HG03135 (cell line): ENCODE results near the gene HOXB4.
"Not testable (repeated sequence)": the region's sequence is repeated elsewhere in the genome, so short reads cannot be mapped to it uniquely, and the experiment has no call there.

Experiments used
- ATAC-seq: cut with Tn5 transposase; IDR thresholded peaks from one replicate; pipeline ENCODE4 v1.9.1; 2021; ENCODE audit warnings: mild to moderate bottlenecking, moderate library complexity; ENCODE audit not compliant: unreplicated experiment

Gene HOXB4

DNA sequence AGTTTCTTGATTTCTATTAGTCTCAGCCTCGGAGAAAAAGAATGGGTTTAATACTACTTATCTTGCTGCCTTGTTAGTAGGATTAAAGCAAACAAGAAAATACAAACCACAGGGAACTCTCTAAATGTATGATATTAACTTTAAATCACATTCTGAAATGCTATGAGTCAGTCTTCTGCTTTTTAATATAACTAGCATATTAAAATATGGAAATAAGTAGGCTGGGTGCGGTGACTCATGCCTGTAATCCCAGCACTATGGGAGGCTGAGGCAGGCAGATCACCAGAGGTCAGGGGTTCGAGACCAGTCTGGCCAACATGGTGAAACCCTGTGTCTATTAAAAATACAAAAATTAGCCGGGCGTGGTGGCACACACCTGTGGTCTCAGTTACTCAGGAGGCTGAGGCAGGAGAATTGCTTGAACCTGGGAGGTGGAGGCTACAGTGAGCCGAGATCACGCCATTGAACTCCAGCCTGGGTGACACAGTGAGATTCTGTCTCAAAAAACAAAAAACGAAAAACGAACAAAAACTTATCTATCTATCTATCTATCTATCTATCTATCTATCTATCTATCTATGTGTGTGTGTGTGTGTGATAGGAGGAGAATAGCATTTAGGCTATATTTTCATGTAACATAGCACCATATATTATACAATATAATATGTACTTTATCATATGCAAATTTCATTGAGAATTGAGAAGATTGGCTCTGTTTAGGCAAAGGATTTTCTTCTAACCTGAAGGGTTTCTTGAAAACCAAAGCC, 42.2 kb downstream of the HOXB4 start:
- ATAC-seq: not testable (repeated sequence)

DNA sequence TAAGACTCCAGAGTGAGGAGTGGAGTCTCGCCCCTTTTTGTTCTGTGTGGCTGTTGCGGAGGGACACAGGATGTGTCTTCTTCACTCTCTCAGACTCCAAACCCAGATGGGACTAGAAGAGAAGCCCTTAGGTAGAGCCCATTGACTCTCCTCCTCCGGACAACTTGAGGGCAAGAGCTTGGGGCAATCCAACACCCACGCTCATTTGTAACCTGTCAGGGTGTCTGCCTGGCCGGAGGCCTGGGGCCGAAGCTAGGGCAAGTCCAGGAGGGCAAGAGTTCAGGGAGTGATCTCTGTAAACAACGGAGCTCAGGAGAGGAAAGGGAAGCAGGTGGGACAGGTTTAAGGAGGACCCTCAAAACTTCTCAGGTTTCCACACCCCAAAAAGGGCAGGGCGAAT, 45.9 kb downstream of the HOXB4 start:
- ATAC-seq: no peak

DNA sequence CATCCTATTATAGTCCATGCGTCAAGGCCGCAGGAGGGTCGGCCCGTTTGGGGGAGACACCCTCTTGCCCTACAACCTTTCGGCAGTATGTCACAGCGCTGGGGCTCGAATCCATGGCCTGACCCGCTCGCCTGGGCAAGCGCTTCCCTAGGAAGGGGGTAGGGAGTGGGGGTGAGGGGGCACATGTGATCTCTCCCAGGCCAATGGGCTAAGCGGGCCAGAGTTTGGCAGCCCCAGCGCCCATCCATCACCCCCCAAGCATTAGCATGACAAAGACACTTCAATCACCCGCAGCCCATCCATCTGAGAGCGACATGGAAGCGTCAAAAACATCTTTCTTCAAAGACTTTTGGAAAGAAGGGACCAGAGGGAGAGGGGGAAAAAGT, 47.3 kb downstream of the HOXB4 start, which contains the start of gene HOXB1:
Gene HOXB1, minus strand, starts transcription at position 125 of the 386 bp plus-strand sequence. Its CDS starts 107 bp downstream, at position 18.
- ATAC-seq: no peak

DNA sequence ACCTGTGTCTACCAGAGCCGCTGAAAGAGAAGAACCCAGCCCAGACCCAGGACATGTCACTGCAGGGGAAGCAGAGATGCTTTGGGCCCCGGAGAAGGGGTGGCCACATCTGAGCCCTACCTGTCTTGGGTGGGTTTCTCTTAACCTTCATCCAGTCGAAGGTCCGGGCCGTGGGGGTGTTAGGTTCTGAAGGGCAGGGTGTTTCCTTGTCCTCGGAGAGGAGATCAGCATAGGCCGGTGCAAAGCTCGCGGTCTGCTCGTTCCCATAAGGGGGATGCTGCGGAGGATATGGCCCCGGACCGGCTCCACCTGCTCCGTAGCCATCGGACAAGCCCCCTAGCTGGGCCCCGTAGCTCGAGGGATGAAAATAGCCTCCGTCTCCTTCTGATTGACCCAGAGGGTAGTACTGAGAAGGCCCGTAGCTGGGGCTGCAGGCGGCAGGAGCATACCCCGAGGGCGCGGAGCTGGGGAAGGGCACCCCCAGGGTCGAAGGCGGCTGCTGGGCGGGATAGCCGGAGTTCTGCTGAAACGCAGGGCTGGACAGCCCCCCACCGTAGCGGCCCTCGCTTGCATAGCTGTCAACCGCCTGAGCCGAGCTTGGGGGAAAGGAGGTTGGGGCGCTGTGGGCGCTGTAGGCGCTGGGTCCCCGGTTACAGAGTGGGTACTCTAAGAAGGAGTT, 47.8 kb downstream of the HOXB4 start:
- no peak for ATAC-seq

DNA sequence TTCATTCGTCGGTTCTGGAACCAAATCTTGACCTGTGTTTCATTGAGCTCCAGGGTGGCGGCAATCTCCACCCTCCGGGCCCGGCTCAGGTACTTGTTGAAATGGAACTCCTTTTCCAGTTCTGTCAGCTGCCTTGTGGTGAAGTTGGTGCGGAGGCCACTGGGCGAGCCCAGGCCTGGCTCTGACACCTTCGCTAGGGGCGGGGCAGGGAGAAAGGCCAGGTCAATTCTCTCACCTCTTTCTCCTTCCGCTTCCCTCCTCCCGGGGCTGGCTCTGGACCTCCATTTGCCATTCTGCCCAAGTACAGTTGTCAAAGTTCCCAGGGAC, 48.5 kb downstream of the HOXB4 start:
- ATAC-seq: no peak

DNA sequence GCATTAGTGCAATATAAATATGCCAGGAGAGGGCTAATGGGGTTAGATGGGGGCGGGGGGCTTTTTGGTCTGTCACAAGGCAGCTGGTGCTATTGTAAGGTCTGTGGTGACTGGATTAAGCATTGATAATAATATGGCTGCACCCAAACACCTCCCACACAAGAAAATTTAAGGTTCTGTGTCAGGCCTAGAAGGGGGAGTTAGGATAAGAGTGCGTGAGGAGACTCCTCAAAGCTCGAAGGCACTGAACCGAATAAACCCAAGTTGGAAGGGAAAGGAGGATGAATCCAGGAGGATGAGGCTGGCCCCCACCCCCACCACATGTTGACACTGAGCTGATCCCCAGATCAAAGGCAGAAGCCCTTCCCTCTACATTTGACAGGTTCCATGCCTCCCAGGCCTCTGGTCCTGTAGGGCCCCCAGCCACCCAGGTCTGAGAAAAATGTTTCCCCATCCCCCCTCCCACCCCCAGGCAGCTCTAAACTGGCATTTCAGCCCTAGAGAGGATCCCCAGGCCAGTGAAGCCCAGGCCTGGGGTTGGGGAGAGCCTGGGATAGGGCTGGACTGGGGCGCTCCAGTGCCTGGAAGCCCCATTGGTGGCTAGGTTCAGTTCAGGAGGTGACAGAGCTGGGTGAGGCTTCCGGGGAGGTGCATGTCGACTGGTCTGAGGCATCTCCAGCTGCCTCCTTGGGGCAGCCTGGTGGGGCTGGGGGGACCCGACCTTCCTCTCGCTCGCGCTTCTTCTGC, 49.0 kb downstream of the HOXB4 start:
- ATAC-seq: no peak

DNA sequence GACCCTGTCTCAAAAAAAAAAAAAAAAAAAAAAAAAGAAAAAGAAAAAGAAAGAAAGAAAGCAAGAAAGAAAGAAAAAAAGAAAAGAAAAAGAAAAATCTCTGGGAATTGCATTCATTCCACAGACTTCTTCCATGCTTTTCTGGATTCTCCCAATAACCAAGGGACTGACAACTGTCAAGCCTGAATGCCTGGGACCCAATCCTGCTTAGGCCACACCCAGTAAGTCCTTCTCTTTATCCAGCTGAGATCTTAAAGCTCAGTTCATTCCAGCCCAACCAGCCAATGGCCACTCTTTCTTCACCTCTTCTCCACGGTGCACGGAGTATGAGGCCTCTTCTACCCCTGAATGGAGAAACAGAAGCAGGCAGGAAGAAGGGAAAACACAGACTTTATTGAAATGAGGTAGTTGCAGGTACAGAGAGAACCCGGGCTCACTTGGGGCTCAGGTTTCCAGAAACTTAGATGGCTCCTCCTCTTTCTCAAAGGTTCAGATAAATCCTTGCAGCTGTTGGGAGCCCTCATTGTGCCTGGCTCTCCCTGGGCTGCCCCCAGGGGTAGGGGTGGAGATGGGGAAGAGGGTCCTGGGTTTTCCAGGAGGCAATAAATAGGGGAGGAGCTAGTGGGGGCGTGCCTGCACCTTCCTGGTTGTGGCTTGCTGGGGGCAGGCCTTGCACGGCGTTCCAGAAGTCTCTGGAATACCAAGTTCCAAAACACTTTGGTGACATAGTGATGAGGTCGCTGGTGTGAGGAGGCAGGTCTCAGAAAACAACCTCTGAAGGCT, 49.8 kb downstream of the HOXB4 start:
- ATAC-seq: no peak

DNA sequence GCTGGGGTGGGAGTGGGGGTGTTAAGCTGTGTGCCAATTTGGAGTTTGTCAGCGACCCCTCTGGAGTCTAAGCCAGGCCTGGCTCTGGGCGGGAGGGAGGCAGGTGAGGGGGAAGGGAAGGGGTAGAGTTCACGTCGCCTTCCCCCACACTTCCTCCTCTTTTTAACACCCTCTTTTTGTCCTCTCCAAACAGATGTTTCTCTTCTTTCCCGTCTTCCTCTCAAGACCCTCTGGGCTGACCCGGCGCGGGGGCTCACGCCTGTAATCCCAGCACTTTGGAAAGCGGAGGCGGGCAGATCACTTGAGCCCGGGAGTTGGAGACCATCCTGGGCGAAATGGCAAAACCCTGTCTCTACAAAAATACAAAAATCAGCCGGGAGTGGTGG, 50.6 kb downstream of the HOXB4 start:
- no peak for ATAC-seq

DNA sequence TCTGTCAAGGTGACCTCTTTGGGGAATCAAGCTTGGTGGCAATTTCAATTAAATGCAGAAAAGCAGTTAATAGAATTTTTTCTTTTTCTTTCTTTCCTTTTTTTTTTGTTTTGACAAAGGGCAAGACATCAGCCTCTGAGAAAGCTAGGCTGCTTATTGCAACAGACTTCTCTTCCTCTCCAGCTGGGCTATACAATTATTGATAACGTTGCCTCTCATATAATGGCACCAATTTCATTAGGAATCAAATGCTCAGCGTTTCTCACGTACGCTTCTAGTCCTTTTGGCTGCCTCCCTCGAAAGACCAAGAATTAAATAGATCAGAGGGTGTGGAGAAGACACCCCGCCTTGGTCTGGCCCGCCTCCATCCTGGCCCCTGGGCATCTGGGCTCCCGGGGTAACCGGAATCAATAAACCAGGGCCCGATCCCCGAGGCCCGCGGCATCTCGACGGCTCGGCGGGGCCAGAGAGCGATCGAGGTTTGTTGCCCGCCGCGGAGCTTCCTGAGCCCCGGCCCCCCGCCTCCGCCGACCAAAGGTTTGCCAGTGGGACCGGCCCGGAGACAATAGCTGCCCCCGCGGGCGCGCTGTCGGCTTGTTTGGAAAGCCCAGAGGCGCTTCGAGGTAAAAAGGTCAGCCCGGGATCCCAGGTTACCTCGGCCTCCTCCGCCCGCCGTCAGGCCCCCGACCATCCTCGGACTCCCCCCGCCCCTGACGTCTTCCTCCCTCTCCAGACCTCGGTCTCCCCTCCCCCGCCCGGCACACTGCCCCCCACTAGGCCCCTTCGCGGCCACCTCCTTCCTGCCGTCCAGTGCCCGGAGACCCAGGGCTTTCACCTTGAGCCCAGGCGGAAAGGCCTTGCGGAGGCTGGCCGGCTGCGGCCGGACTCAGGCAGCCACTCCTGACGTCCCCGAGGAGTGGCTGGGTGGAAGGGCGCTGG, 51.3 kb downstream of the HOXB4 start:
- no peak for ATAC-seq
